ENCODE results near the gene C5orf46. TPM values are rescaled to one million over a fixed set of nuclear protein-coding genes. Genes with fewer than 3 reads are reported as not detected.

C5orf46 gene
- total RNA-seq, 4 donors from 2014 or later: not detected

DNA sequence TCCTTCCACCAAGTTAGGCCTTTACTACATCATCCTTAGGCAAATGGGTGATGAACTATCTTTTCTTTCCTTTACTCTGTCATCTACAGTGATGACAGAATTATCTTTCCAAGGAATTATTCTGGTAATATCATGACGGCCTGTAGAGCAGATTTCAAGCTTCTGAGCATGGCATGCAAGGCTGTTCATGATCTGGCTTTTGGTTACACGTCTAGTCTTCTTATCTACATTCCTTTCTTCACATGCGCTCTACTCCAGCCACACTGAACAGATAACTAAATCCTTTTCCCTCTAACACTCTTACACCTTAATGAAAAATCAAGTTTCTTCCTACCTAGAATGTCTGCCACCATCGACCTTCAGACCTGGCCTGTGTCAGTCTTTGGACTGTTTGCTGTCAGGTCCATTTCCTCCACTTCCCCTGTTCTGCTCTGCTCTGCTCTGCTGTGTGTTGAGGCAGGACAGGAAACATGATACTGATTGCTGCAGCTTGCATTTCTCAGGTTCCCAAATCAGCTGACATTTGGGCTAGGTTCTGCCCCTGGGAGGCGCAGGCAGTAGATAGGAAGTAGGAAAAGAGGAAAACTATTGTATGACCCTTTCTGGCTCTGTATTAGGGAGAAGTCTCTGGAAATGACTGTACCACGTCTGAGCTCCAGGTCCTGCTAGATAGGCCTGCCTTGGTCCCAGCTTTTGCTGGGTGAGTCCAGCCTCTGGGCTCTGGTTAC is 23.6 kb downstream of the C5orf46 start:
- TF ChIP-seq EP300 (IDR thresholded peaks at IDR 0.05) (no peak), POLR2A (IDR thresholded peaks at IDR 0.05) (no peak)
- TF ChIP-seq, protein P1, sequence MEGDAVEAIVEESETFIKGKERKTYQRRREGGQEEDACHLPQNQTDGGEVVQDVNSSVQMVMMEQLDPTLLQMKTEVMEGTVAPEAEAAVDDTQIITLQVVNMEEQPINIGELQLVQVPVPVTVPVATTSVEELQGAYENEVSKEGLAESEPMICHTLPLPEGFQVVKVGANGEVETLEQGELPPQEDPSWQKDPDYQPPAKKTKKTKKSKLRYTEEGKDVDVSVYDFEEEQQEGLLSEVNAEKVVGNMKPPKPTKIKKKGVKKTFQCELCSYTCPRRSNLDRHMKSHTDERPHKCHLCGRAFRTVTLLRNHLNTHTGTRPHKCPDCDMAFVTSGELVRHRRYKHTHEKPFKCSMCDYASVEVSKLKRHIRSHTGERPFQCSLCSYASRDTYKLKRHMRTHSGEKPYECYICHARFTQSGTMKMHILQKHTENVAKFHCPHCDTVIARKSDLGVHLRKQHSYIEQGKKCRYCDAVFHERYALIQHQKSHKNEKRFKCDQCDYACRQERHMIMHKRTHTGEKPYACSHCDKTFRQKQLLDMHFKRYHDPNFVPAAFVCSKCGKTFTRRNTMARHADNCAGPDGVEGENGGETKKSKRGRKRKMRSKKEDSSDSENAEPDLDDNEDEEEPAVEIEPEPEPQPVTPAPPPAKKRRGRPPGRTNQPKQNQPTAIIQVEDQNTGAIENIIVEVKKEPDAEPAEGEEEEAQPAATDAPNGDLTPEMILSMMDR (IDR thresholded peaks at IDR 0.05): no peak
- H3K9me3 ChIP-seq: no peaks in the 10 kb centered on the region
- no peaks in the 10 kb centered on the region for H3K36me3 ChIP-seq
- no peak for DNase-seq (ENCODE audit: low spot score in 2 of 2)
- H3K27ac ChIP-seq: no peak overlapping the region
- no peaks in the 10 kb centered on the region for H3K4me1 ChIP-seq
- no peak overlapping the region for H3K4me3 ChIP-seq
- H3K27me3 ChIP-seq: no peaks in the 10 kb centered on the region
- WGBS, 2 donors: 73 to 76% methylated on average over 6 of the region's 6 CpGs

DNA sequence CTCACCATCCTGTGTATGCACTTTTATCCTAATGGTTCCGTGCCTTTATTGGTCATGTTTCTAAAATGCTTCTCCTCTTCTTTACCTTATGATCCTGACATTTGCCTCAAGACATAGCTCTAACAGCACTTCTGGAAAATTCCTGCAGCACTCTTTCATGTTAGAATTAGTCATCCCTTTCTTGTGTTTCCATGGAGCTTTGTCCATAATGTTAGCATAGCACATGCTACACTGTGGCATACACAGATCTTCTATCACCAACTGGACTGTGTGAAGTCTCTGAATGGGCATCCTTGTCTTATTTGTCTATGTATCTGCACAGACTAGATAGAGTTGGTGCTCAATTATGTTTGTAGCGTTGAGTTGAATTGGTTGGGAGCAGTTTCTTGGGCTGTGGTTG is 25.9 kb downstream of the C5orf46 start:
- Histone ChIP-seq H3K36me3 (no peaks in the 10 kb centered on the region), H3K27me3 (no peaks in the 10 kb centered on the region), H3K4me1 (no peaks in the 10 kb centered on the region), H3K4me3 (no peak overlapping the region), H3K9me3 (no peaks in the 10 kb centered on the region), H3K27ac (no peak overlapping the region)
- WGBS, 2 donors: 89 to 97% methylated on average over 2 of the region's 2 CpGs
- DNase-seq (ENCODE audit: low spot score in 2 of 2): no peak
- TF ChIP-seq, protein P1 (IDR thresholded peaks at IDR 0.05): no peak
- no peak for TF ChIP-seq EP300 (IDR thresholded peaks at IDR 0.05)
- TF ChIP-seq POLR2A (IDR thresholded peaks at IDR 0.05): no peak

DNA sequence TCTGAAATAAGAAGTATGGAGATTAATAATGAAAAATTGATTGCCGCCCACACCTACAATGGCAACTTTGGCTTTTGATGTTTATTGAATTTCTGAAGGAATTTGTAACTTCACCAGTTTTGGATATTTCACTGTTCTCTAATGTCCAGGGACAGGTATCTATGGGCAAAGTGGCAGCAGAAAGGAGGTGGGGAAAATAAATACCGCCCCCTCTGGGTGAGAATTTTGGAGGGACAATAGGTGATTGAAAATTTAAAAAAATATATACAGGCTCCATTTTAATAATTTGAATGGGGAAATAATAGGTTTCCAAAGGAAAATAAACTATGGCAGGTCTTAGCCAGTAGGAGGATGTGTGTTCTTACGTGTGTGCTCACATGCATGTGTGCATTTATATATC is 26.6 kb downstream of the C5orf46 start:
- H3K9me3 ChIP-seq: no peaks in the 10 kb centered on the region
- no peaks in the 10 kb centered on the region for H3K27me3 ChIP-seq
- no peak overlapping the region for H3K27ac ChIP-seq
- no peak overlapping the region for H3K4me3 ChIP-seq
- H3K4me1 ChIP-seq: no peaks in the 10 kb centered on the region
- 92 to 95% methylated on average over 3 of the region's 3 CpGs for WGBS, 2 donors
- H3K36me3 ChIP-seq: no peaks in the 10 kb centered on the region
- DNase-seq (ENCODE audit: low spot score in 2 of 2): no peak
- TF ChIP-seq EP300 (IDR thresholded peaks at IDR 0.05) (no peak), POLR2A (IDR thresholded peaks at IDR 0.05) (no peak)
- TF ChIP-seq, protein P1 (IDR thresholded peaks at IDR 0.05): no peak

DNA sequence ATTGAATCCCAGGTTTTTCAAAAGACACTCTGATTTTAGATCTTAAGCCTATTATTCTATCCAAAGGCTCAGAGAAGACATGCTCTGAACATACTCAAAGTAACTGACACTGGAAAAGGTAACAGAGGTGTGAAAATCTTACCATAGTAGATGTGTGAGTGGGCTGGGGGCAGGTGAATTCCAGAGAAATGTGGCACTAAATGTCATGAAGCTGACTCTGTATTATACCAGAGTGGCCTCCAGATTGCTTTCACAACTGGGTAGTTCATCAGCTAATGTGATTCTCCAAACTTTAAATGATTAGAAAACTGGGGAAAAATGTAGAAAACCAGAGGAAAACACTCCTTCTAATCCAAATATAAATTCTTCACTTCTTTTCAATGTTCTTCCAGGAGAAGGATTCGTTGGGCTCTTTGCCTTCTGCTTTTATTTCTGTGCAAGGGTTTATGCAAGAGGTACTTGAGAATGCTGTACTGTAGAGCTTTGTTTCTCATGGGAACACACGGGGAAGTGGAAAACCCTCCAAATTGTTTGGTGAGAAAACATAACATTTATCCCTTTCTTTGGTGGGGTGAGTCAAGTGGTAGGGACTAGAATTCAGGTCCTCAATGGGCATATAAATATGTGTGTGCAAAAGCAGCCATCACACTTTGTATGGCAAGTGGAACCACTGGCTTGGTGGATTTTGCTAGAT is 28.1 kb downstream of the C5orf46 start, which contains the start of gene SCGB3A2:
SCGB3A2 (plus strand) TSS at position 646 of the 694 bp plus-strand sequence. CDS start 93 bp downstream, outside the sequence.
- 24 to 25% methylated on average over 2 of the region's 2 CpGs for WGBS, 2 donors
- Histone ChIP-seq H3K36me3 (no peaks in the 10 kb centered on the region), H3K27ac (no peak within 1 kb of the TSS), H3K9me3 (no peaks in the 10 kb centered on the region), H3K4me1 (no peaks in the 10 kb centered on the region), H3K27me3 (no peaks in the 10 kb centered on the region), H3K4me3 (no peak within 1 kb of the TSS)
- no peak for TF ChIP-seq EP300 (IDR thresholded peaks at IDR 0.05)
- TF ChIP-seq POLR2A (IDR thresholded peaks at IDR 0.05): no peak
- DNase-seq (ENCODE audit: low spot score in 2 of 2): no peak

DNA sequence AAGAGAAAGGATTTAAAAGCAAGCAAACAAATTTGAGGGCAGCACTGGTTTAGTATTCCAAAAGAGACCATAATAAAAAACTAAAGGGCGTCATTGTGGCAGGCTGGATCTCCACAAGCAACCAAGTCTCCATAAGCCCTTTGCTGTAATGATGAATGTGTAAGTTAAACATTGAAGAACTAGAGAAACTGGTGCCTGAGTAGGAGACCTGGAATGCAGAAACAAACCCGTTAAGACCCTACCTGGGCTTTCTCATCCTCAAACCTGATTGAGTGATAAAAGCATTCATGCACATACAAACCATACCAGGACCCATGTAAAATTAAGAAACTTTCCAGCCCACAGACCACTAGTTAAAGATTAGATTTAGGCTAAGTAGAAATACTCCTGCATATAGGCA is 29.7 kb downstream of the C5orf46 start:
- DNase-seq (ENCODE audit: low spot score in 2 of 2): no peak
- 73 to 78% methylated on average over 2 of the region's 2 CpGs for WGBS, 2 donors
- H3K36me3 ChIP-seq: no peaks in the 10 kb centered on the region
- H3K4me1 ChIP-seq: no peaks in the 10 kb centered on the region
- no peak overlapping the region for H3K4me3 ChIP-seq
- no peaks in the 10 kb centered on the region for H3K27me3 ChIP-seq
- no peaks in the 10 kb centered on the region for H3K9me3 ChIP-seq
- H3K27ac ChIP-seq: no peak overlapping the region
- TF ChIP-seq, protein P1 (IDR thresholded peaks at IDR 0.05): no peak
- TF ChIP-seq EP300 (IDR thresholded peaks at IDR 0.05) (no peak), POLR2A (IDR thresholded peaks at IDR 0.05) (no peak)

Data from tibial nerve (tissue), 4 donors.